HepG2 (cell line): Measurements from ENCODE around the gene TNPO3. TPM values are rescaled to one million over a fixed set of nuclear protein-coding genes. Genes with fewer than 3 reads are reported as not detected.
"Not testable (repeated sequence)": the region's sequence is repeated elsewhere in the genome, so short reads cannot be mapped to it uniquely, and the experiment has no call there.

Experiments used
- ATAC-seq: fragments of 200-7000 bp; cut with Tn5 transposase; 3 replicates; pipeline ENCODE4 v1.9.1; 2020; ENCODE audit warnings: mild to moderate bottlenecking, moderate library complexity
- BruUV-seq: library from RNA; stranded (reverse); fragments of 400-500 nt; replicated peaks from 2 replicates; lab custom pipeline; 2021; lab: Mats Ljungman, UMichigan
- CTCF ChIA-PET: fragments of 300-600 bp; formaldehyde crosslinking; extraction: SDS; loops from one replicate; lab custom pipeline; 2021; ENCODE audit warnings: low total read pairs, inconsistent platforms, low intra/inter-chr PET ratio; lab: Yijun Ruan, JAX
- POLR2A ChIA-PET: fragments of 350-600 bp; sonication (Branson Sonifier 250); formaldehyde crosslinking; loops from one replicate; lab custom pipeline; 2020; ENCODE audit warnings: antibody characterized with exemption, inconsistent platforms; lab: Yijun Ruan, JAX
- DNase-seq: peaks from one replicate; pipeline ENCODE4 v3.0.0-alpha.2; 2015; ENCODE audit warnings: low spot score
- FAIRE-seq: peaks from 3 replicates; lab custom pipeline; 2011; peaks lifted over from hg19 to GRCh38; lab: Jason Lieb, UNC
- H2AFZ ChIP-seq: one replicate; pipeline ENCODE4 v1.6.1; 2011; ENCODE audit warnings: low read length, inconsistent platforms
- H3K27ac ChIP-seq: fragments of 300-600 bp; 3 replicates; pipeline ENCODE4 v1.8.0; 2011; ENCODE audit warnings: mixed run types, mild to moderate bottlenecking, mixed read lengths, low read length, inconsistent platforms; ENCODE audit not compliant: insufficient read depth; ENCODE audit errors: extremely low read length
- H3K27me3 ChIP-seq, 2 experiments: fragments of 200-600 bp in 1 of 2; 2 replicates in 1 of 2; 3 replicates in 1 of 2; pipeline versions ENCODE4 v1.6.0 to v1.8.0; 2011; ENCODE audit warnings: low read length in 2 of 2, mild to moderate bottlenecking in 2 of 2, moderate library complexity in 2 of 2, inconsistent platforms in 1 of 2; ENCODE audit not compliant: insufficient read depth in 2 of 2, control insufficient read depth in 1 of 2
- H3K36me3 ChIP-seq, 2 experiments: fragments of 200-600 bp in 1 of 2; replicated peaks in 1 of 2; 2 replicates in 1 of 2; 3 replicates in 1 of 2; pipeline versions ENCODE4 v1.5.1 to v1.8.0; 2011; ENCODE audit warnings: low read length in 2 of 2, inconsistent platforms in 1 of 2; ENCODE audit not compliant: insufficient read depth in 2 of 2, control insufficient read depth in 1 of 2
- H3K4me1 ChIP-seq: 2 replicates; pipeline ENCODE4 v1.5.1; 2012; ENCODE audit warnings: low read length, inconsistent platforms; ENCODE audit not compliant: insufficient read depth
- H3K4me2 ChIP-seq: 2 replicates; pipeline ENCODE4 v1.6.0; 2011; ENCODE audit warnings: low read depth, low read length, inconsistent platforms
- H3K4me3 ChIP-seq, 3 experiments: fragments of 200-600 bp in 1 of 3; sonication (generic), shearing (Covaris generic) in 1 of 3; replicated peaks in 1 of 3; 2 replicates each; pipeline ENCODE4 v1.5.1; 2011 to 2016; ENCODE audit warnings: low read length in 3 of 3, inconsistent platforms in 2 of 3, low read depth in 2 of 3, mild to moderate bottlenecking in 2 of 3, control low read depth in 1 of 3, mixed read lengths in 1 of 3; ENCODE audit not compliant: insufficient read depth in 1 of 3
- H3K79me2 ChIP-seq: one replicate; pipeline ENCODE4 v1.6.1; 2011; ENCODE audit warnings: low read length, inconsistent platforms; ENCODE audit not compliant: insufficient read depth
- H3K9ac ChIP-seq: 2 replicates; pipeline ENCODE4 v1.6.0; 2011; ENCODE audit warnings: mild to moderate bottlenecking, low read depth, low read length, inconsistent platforms; ENCODE audit not compliant: insufficient read depth
- H3K9me3 ChIP-seq: 2 replicates; pipeline ENCODE4 v1.5.1; 2012; ENCODE audit warnings: mild to moderate bottlenecking, low read length
- H4K20me1 ChIP-seq: 2 replicates; pipeline ENCODE4 v1.6.0; 2011; ENCODE audit warnings: inconsistent platforms, mild to moderate bottlenecking, low read length, moderate library complexity; ENCODE audit not compliant: insufficient read depth
- ATF7 ChIP-seq, 2 experiments: fragments of 450-650 bp in 1 of 2; sonication (generic) in 1 of 2; formaldehyde crosslinking in 1 of 2; IDR thresholded peaks; 2 replicates each; pipeline versions ENCODE4 v1.4.0 to v1.6.1; 2016 to 2020; ENCODE audit warnings: antibody characterized with exemption in 1 of 2, mild to moderate bottlenecking in 1 of 2, missing genetic modification reagents in 1 of 2
- ZNF121 ChIP-seq: sonication (generic); formaldehyde crosslinking; IDR thresholded peaks from 2 replicates; pipeline ENCODE4 v1.5.0; 2020; ENCODE audit warnings: mild to moderate bottlenecking, missing genetic modification reagents
- WGBS: methylation state at CpG from one replicate; pipeline ENCODE4 v1.1.6; 2017; ENCODE audit warnings: low lambda C conversion rate; 5-methylcytosine and 5-hydroxymethylcytosine counted together
- in situ Hi-C: cut with HindIII; loops from 2 replicates; pipeline ENCODE4 v1.10.0; 2017; ENCODE audit warnings: low pct_unique_long_range_greater_than_20kb; ENCODE audit not compliant: extremely low pct_ligation_motif_present
- intact Hi-C: fragments of 100-400 bp; cut with micrococcal nuclease; formaldehyde crosslinking; loops from one replicate; pipeline ENCODE4 v1.10.0; 2022; ENCODE audit not compliant: unreplicated experiment
- polyA plus RNA-seq, 8 experiments: library from polyadenylated mRNA; depleted of rRNA in 3 of 8; stranded (reverse) in 7 of 8; unstranded in 1 of 8; fragments of >200 nt; fragmentation: Illumina TruSeq in 4 of 8; extraction: Trizol in 4 of 8; gene quantifications; 2 replicates each; pipeline versions ENCODE4 v1.2.1 to v1.2.3, GENCODE V29; 2011 to 2016; ENCODE audit warnings: low read depth in 4 of 8, missing spikeins in 1 of 8, mixed read lengths in 1 of 8; ENCODE audit not compliant: insufficient read depth in 1 of 8
- total RNA-seq, 5 experiments: library from RNA; depleted of rRNA; stranded (reverse); fragments of >200 nt; fragmentation: Illumina TruSeq; extraction: Trizol; gene quantifications; 2 replicates each; pipeline ENCODE4 v1.2.3, GENCODE V29; 2016; ENCODE audit warnings: low read depth in 1 of 5
- TF ChIP-seq, protein P1 (sequence below): sonication (generic); formaldehyde crosslinking; IDR thresholded peaks from 2 replicates; pipeline ENCODE4 v1.5.1; 2020; ENCODE audit warnings: missing genetic modification reagents, mild to moderate bottlenecking, borderline replicate concordance

The TNPO3 gene
- total and polyA plus RNA-seq, 2 of the 13 experiments (the other 11 are each of a cell fraction or from before 2014, with no cell fraction given), result 23.8 to 44.6 TPM

DNA sequence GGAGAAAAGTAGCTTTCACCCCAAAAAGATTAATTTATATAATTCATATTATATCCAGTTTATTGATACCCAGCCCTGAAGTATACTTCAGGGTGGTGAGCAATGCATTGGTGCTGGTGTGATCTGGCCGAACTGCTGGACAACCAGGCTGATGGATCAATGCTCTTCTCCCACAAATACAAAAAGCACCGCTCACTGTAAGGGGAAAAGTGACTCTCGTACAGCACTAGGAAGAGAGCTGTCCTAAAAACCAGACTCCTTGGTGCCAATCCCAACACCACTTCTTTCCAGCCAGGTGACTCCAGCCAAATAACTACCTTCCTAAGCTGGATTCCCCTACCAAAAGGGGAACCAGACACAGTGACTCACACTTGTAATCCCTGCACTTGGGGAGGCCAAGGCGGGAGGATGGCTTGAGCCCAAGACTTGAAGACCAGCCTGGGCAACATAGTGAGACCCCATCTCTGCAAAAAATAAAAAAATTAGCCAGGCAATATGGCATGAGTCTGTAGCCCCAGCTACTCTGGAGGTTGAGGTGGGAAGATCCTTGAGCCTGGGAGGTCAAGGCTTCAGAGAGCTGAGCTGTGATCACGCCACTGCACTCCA is 13.1 kb upstream of the TNPO3 start:
- ATAC-seq (no peak), DNase-seq (no peak), FAIRE-seq (no peak)
- H3K36me3 ChIP-seq, result no peaks in the 10 kb centered on the region
- in situ Hi-C loops, result no loop called here
- intact Hi-C loops, result no loop called here
- H3K4me2 ChIP-seq, result no peak overlapping the region
- H3K27ac ChIP-seq, result no peak overlapping the region
- TF ChIP-seq ZNF121 (CRISPR knock-in tag), result 0 out of 2 replicates have a peak, but pooled peaks have one; percentile 16
- TF ChIP-seq, protein P1, sequence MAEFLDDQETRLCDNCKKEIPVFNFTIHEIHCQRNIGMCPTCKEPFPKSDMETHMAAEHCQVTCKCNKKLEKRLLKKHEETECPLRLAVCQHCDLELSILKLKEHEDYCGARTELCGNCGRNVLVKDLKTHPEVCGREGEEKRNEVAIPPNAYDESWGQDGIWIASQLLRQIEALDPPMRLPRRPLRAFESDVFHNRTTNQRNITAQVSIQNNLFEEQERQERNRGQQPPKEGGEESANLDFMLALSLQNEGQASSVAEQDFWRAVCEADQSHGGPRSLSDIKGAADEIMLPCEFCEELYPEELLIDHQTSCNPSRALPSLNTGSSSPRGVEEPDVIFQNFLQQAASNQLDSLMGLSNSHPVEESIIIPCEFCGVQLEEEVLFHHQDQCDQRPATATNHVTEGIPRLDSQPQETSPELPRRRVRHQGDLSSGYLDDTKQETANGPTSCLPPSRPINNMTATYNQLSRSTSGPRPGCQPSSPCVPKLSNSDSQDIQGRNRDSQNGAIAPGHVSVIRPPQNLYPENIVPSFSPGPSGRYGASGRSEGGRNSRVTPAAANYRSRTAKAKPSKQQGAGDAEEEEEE (CRISPR knock-in tag), result no peak
- H3K4me3 ChIP-seq, result no peak overlapping the region
- WGBS, result 61% methylated on average over 5 of the region's 5 CpGs
- H3K27me3 ChIP-seq, result peaks cover 0 to 5% of the 10 kb centered on the region in 2 experiments; a peak in 1 of 5 replicates
- H3K79me2 ChIP-seq, result no peaks in the 10 kb centered on the region
- BruUV-seq, result no TSS peak
- H3K9me3 ChIP-seq, result no peaks in the 10 kb centered on the region
- no peak overlapping the region for H2AFZ ChIP-seq
- peaks cover 16% of the 10 kb centered on the region for H3K4me1 ChIP-seq
- ChIA-PET CTCF (no interaction called here), POLR2A (no interaction called here)
- no peak overlapping the region for H3K9ac ChIP-seq
- H4K20me1 ChIP-seq, result no peaks in the 10 kb centered on the region

DNA sequence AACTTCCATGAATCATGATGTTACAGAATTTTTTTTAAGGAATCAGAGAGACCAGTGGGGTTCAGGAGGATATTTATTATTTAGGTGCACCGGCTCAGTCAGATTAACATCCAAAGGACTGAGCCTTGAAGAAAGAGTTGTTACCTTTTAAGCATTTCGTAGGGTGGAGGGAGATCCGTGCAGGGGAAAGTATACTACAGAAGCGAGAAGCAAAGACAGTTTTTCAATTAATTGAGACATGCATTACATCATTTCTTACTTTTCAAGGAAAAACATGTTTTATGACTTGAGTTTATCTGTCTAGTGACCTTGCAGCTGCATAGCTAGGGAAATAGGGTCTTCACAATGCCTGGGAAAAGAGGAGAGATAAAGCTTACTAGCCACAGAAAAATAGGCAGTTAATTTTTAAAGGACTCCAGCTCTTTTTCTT is 12.2 kb upstream of the TNPO3 start:
- CTCF ChIA-PET; in situ Hi-C loops; H3K27ac ChIP-seq; H3K79me2 ChIP-seq; H3K9ac ChIP-seq; H4K20me1 ChIP-seq; H3K4me3 ChIP-seq; H3K9me3 ChIP-seq; intact Hi-C loops; TF ChIP-seq ATF7 (CRISPR knock-in tag; IDR thresholded peaks at IDR 0.05): not testable (repeated sequence)
- WGBS, result 24% methylated on average over 4 of the region's 4 CpGs
- peak; percentile 44; the same call in 1 of the 2 replicates for TF ChIP-seq ATF7 (IDR thresholded peaks at IDR 0.05)
- TF ChIP-seq, all 625 proteins: peak for 1; not testable (repeated sequence) for 624
- DNase-seq, H3K4me2 ChIP-seq, H3K36me3 ChIP-seq, ATAC-seq, H2AFZ ChIP-seq, H3K27me3 ChIP-seq, BruUV-seq, FAIRE-seq, H3K4me1 ChIP-seq, POLR2A ChIA-PET: not testable (repeated sequence)
